ENCODE measurements around the gene CD9. TPM values are rescaled to one million over a fixed set of nuclear protein-coding genes. Genes with fewer than 3 reads are reported as not detected.

Gene CD9
- polyA plus RNA-seq, 1 donor from 2014 or later = not detected

DNA sequence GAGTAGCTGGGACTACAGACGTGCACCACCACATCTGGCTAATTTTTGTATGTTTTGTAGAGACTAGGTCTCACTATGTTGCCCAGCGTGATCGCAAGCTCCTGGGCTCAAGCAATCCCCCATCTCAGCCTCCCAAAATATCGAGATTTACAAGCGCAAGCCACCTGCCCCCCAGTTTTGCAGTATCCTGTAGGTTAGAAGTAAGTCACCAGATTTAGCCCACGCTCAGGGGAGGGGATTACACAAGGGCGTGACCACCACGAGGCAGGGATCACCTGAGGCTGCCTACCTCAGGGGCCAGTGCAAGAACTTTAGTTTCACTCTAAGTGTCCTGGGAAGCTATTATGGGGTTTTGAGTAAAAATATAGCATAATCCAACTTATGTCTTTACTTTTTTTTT lies 71.1 kb downstream of the CD9 start:
- H3F3A ChIP-seq (ENCODE audit: insufficient read depth, low read length, poor library complexity, severe bottlenecking) = no peaks in the 10 kb centered on the region
- H3K27ac ChIP-seq (ENCODE audit: low read length) = no peak overlapping the region
- H3K4me2 ChIP-seq (ENCODE audit: low read length) = no peak overlapping the region
- H2AFZ ChIP-seq (ENCODE audit: low read depth, low read length) = no peak overlapping the region
- no peaks in the 10 kb centered on the region for H4K20me1 ChIP-seq (ENCODE audit: insufficient read depth)
- H3K9me3 ChIP-seq (ENCODE audit: low read length) = no peaks in the 10 kb centered on the region
- TF ChIP-seq EP300 (conservative IDR thresholded peaks at IDR 0.05; ENCODE audit: poor library complexity, severe bottlenecking) (no peak), MXI1 (conservative IDR thresholded peaks at IDR 0.05; ENCODE audit: poor library complexity, severe bottlenecking) (no peak), EZH2 (IDR thresholded peaks at IDR 0.05; ENCODE audit: borderline replicate concordance, insufficient read depth, low read length, poor library complexity, severe bottlenecking) (no peak), SMC3 (conservative IDR thresholded peaks at IDR 0.05; ENCODE audit: poor library complexity) (no peak), RAD21 (conservative IDR thresholded peaks at IDR 0.05) (no peak), TAF1 (IDR thresholded peaks at IDR 0.05; ENCODE audit: low read depth) (no peak), POLR2AphosphoS5 (IDR thresholded peaks at IDR 0.05) (no peak)
- TF ChIP-seq, protein P1, sequence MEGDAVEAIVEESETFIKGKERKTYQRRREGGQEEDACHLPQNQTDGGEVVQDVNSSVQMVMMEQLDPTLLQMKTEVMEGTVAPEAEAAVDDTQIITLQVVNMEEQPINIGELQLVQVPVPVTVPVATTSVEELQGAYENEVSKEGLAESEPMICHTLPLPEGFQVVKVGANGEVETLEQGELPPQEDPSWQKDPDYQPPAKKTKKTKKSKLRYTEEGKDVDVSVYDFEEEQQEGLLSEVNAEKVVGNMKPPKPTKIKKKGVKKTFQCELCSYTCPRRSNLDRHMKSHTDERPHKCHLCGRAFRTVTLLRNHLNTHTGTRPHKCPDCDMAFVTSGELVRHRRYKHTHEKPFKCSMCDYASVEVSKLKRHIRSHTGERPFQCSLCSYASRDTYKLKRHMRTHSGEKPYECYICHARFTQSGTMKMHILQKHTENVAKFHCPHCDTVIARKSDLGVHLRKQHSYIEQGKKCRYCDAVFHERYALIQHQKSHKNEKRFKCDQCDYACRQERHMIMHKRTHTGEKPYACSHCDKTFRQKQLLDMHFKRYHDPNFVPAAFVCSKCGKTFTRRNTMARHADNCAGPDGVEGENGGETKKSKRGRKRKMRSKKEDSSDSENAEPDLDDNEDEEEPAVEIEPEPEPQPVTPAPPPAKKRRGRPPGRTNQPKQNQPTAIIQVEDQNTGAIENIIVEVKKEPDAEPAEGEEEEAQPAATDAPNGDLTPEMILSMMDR (IDR thresholded peaks at IDR 0.05; ENCODE audit: poor library complexity, severe bottlenecking) = no peak
- TF ChIP-seq, protein P2, sequence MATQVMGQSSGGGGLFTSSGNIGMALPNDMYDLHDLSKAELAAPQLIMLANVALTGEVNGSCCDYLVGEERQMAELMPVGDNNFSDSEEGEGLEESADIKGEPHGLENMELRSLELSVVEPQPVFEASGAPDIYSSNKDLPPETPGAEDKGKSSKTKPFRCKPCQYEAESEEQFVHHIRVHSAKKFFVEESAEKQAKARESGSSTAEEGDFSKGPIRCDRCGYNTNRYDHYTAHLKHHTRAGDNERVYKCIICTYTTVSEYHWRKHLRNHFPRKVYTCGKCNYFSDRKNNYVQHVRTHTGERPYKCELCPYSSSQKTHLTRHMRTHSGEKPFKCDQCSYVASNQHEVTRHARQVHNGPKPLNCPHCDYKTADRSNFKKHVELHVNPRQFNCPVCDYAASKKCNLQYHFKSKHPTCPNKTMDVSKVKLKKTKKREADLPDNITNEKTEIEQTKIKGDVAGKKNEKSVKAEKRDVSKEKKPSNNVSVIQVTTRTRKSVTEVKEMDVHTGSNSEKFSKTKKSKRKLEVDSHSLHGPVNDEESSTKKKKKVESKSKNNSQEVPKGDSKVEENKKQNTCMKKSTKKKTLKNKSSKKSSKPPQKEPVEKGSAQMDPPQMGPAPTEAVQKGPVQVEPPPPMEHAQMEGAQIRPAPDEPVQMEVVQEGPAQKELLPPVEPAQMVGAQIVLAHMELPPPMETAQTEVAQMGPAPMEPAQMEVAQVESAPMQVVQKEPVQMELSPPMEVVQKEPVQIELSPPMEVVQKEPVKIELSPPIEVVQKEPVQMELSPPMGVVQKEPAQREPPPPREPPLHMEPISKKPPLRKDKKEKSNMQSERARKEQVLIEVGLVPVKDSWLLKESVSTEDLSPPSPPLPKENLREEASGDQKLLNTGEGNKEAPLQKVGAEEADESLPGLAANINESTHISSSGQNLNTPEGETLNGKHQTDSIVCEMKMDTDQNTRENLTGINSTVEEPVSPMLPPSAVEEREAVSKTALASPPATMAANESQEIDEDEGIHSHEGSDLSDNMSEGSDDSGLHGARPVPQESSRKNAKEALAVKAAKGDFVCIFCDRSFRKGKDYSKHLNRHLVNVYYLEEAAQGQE (IDR thresholded peaks at IDR 0.05; ENCODE audit: borderline replicate concordance) = no peak
- H3K9ac ChIP-seq (ENCODE audit: low read length) = no peak overlapping the region
- no peaks in the 10 kb centered on the region for H3K9me2 ChIP-seq (ENCODE audit: insufficient read depth, low read length)
- H3K4me3 ChIP-seq (ENCODE audit: low read length) = no peak overlapping the region
- H3K79me2 ChIP-seq (replicated peaks; ENCODE audit: insufficient read depth, low read length) = no peaks in the 10 kb centered on the region
- H3K27me3 ChIP-seq (ENCODE audit: insufficient read depth, low read depth, low read length) = no peaks in the 10 kb centered on the region
- H3K36me3 ChIP-seq (ENCODE audit: insufficient read depth, low read length) = no peaks in the 10 kb centered on the region

DNA sequence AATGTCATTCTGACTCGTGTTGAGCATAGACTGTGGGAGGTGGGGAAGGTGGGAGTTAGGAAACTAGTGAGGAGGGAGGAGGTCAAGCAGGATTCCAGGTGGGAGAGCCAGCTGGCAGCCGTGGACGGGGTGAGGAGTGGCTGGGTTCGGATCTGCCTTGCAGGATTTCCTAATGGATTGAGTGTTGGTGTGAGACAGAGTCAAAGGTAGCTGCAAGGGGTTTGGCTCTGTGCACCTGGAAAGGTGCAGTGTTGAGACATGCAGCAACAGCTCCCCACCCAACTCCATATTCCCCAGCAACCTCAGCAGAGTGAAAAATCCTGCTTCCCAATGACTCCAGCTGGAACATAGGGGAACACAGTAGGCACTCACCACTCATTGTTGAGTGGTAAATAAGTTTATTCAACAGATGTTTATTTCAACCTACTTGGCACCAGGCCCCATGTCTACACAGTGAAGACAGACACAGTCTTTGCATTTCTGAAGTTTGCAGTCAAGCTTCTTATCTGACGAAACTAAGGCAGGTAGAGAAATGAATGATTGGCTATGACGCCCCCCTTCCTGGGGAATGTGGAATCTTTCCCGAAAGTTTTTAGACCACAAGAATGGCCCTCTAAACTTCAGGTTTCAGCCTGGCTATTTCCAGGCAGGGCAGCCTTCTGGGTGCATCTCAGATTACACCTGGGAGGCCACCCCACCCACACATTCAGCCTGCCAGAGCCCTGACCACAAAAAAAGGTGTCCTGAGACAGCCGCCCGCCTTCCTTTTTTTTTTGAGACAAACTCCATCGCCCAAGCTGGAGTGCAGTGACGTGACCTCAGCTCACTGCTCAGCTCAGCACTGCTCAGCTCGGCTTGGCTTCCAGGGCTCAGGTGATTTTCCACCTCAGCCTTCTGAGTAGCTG lies 72.4 kb downstream of the CD9 start:
- Histone ChIP-seq H3K4me3 (ENCODE audit: low read length) (no peak overlapping the region), H3K27ac (ENCODE audit: low read length) (no peak overlapping the region), H3K27me3 (ENCODE audit: insufficient read depth, low read depth, low read length) (no peaks in the 10 kb centered on the region), H3K4me2 (ENCODE audit: low read length) (no peak overlapping the region), H3K9me3 (ENCODE audit: low read length) (no peaks in the 10 kb centered on the region), H3K9ac (ENCODE audit: low read length) (no peak overlapping the region), H2AFZ (ENCODE audit: low read depth, low read length) (no peak overlapping the region), H3K36me3 (ENCODE audit: insufficient read depth, low read length) (no peaks in the 10 kb centered on the region), H4K20me1 (ENCODE audit: insufficient read depth) (no peaks in the 10 kb centered on the region), H3F3A (ENCODE audit: insufficient read depth, low read length, poor library complexity, severe bottlenecking) (no peaks in the 10 kb centered on the region), H3K9me2 (ENCODE audit: insufficient read depth, low read length) (no peaks in the 10 kb centered on the region), H3K79me2 (replicated peaks; ENCODE audit: insufficient read depth, low read length) (no peaks in the 10 kb centered on the region)
- TF ChIP-seq EP300 (conservative IDR thresholded peaks at IDR 0.05; ENCODE audit: poor library complexity, severe bottlenecking) = no peak
- TF ChIP-seq, protein P1 (IDR thresholded peaks at IDR 0.05; ENCODE audit: poor library complexity, severe bottlenecking) = no peak
- TF ChIP-seq SMC3 (conservative IDR thresholded peaks at IDR 0.05; ENCODE audit: poor library complexity) = no peak
- no peak for TF ChIP-seq EZH2 (IDR thresholded peaks at IDR 0.05; ENCODE audit: borderline replicate concordance, insufficient read depth, low read length, poor library complexity, severe bottlenecking)
- no peak for TF ChIP-seq RAD21 (conservative IDR thresholded peaks at IDR 0.05)
- no peak for TF ChIP-seq POLR2AphosphoS5 (IDR thresholded peaks at IDR 0.05)
- TF ChIP-seq MXI1 (conservative IDR thresholded peaks at IDR 0.05; ENCODE audit: poor library complexity, severe bottlenecking) = no peak
- TF ChIP-seq, protein P2 (IDR thresholded peaks at IDR 0.05; ENCODE audit: borderline replicate concordance) = no peak
- no peak for TF ChIP-seq TAF1 (IDR thresholded peaks at IDR 0.05; ENCODE audit: low read depth)
